GM12878 (cell line): ENCODE measurements around the gene ADPRHL1.

ENCODE experiments used
- CBX5 ChIP-seq: sonication (generic); IDR thresholded peaks from 2 replicates; pipeline ENCODE4 v1.6.1; 2016; ENCODE audit warnings: low read depth, moderate library complexity, mild to moderate bottlenecking, inconsistent platforms
- CHD2 ChIP-seq: IDR thresholded peaks from 2 replicates; pipeline ENCODE4 v1.6.1; 2011; ENCODE audit warnings: low read depth, low read length, improper control_type of control experiment, borderline replicate concordance
- CREB1 ChIP-seq: IDR thresholded peaks from 2 replicates; pipeline ENCODE4 v1.6.1; 2012; ENCODE audit warnings: low read depth, mild to moderate bottlenecking, inconsistent platforms
- CTCF ChIP-seq, 3 experiments: IDR thresholded peaks in 2 of 3; conservative IDR thresholded peaks in 1 of 3; 2 replicates each; pipeline ENCODE4 v1.5.1; 2011; ENCODE audit warnings: low read depth in 3 of 3, low read length in 3 of 3, mild to moderate bottlenecking in 3 of 3, control low read depth in 2 of 3, moderate library complexity in 2 of 3, inconsistent platforms in 1 of 3, mixed read lengths in 1 of 3; ENCODE audit not compliant: control insufficient read depth in 2 of 3, insufficient read depth in 1 of 3; ENCODE audit errors: extremely low read depth in 1 of 3
- EZH2 ChIP-seq: IDR thresholded peaks from 2 replicates; pipeline ENCODE4 v1.6.1; 2012; ENCODE audit warnings: low read depth, mild to moderate bottlenecking, control low read depth, inconsistent platforms, low read length, borderline replicate concordance; ENCODE audit not compliant: control insufficient read depth
- NFIC ChIP-seq: IDR thresholded peaks from 2 replicates; pipeline ENCODE4 v1.6.1; 2012; ENCODE audit warnings: low read depth, mild to moderate bottlenecking, inconsistent platforms, low read length, moderate library complexity
- STAT1 ChIP-seq: fragments of 450-650 bp; conservative IDR thresholded peaks from 2 replicates; pipeline ENCODE4 v1.6.1; 2014; ENCODE audit warnings: antibody characterized with exemption, mild to moderate bottlenecking
- USF1 ChIP-seq: IDR thresholded peaks from 2 replicates; pipeline ENCODE4 v1.6.1; 2011; ENCODE audit warnings: borderline replicate concordance, low read depth, mild to moderate bottlenecking, moderate library complexity, mixed read lengths, low read length; ENCODE audit not compliant: insufficient read depth; ENCODE audit errors: extremely low read length

GRCh38 chr13:113407531-113408393 lies 45.5 kb downstream of the ADPRHL1 start:
- no peak for TF ChIP-seq EZH2
- TF ChIP-seq CHD2: no peak
- TF ChIP-seq NFIC: no peak
- TF ChIP-seq CREB1: no peak
- TF ChIP-seq CBX5: no peak
- TF ChIP-seq CTCF (IDR thresholded peaks at IDR 0.05 in 2 of 3, conservative IDR thresholded peaks at IDR 0.05 in 1 of 3; ENCODE audit: control insufficient read depth in 2 of 3, extremely low read depth in 1 of 3, insufficient read depth in 1 of 3, low read depth in 3 of 3, low read length in 3 of 3): no peak
- TF ChIP-seq STAT1: no peak
- no peak for TF ChIP-seq USF1
